ENCODE measurements around the gene FBXL20. TPM values are rescaled to one million over a fixed set of nuclear protein-coding genes. Genes with fewer than 3 reads are reported as not detected.
A peak's percentile ranks its signal among the peaks of the same experiment; 100 is the strongest.

FBXL20 gene
- total and polyA plus RNA-seq, 9 of the 15 experiments (the other 6 are each of a cell fraction or from before 2014, with no cell fraction given): 1.8 to 15.1 (median 5.6) TPM

- peak; percentile 76; the same call in 1 of the 2 replicates for TF ChIP-seq GATA2 (CRISPR knock-in tag; IDR thresholded peaks at IDR 0.05)
- TF ChIP-seq ARID2 (IDR thresholded peaks at IDR 0.05): peak; percentile 49; the same call in 1 of the 2 replicates
- TF ChIP-seq ZNF165 (CRISPR knock-in tag; IDR thresholded peaks at IDR 0.05; ENCODE audit: borderline replicate concordance): no peak
- no peak for TF ChIP-seq MECOM (CRISPR knock-in tag; IDR thresholded peaks at IDR 0.05)
- no peak for TF ChIP-seq ZFP1 (CRISPR knock-in tag; IDR thresholded peaks at IDR 0.05)
- peak; percentile 62; the same call in 1 of the 2 replicates for TF ChIP-seq XRCC5 (IDR thresholded peaks at IDR 0.05; ENCODE audit: low read depth, low read length)
- TF ChIP-seq, protein P1, sequence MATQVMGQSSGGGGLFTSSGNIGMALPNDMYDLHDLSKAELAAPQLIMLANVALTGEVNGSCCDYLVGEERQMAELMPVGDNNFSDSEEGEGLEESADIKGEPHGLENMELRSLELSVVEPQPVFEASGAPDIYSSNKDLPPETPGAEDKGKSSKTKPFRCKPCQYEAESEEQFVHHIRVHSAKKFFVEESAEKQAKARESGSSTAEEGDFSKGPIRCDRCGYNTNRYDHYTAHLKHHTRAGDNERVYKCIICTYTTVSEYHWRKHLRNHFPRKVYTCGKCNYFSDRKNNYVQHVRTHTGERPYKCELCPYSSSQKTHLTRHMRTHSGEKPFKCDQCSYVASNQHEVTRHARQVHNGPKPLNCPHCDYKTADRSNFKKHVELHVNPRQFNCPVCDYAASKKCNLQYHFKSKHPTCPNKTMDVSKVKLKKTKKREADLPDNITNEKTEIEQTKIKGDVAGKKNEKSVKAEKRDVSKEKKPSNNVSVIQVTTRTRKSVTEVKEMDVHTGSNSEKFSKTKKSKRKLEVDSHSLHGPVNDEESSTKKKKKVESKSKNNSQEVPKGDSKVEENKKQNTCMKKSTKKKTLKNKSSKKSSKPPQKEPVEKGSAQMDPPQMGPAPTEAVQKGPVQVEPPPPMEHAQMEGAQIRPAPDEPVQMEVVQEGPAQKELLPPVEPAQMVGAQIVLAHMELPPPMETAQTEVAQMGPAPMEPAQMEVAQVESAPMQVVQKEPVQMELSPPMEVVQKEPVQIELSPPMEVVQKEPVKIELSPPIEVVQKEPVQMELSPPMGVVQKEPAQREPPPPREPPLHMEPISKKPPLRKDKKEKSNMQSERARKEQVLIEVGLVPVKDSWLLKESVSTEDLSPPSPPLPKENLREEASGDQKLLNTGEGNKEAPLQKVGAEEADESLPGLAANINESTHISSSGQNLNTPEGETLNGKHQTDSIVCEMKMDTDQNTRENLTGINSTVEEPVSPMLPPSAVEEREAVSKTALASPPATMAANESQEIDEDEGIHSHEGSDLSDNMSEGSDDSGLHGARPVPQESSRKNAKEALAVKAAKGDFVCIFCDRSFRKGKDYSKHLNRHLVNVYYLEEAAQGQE (IDR thresholded peaks at IDR 0.05; ENCODE audit: borderline replicate concordance): peak; percentile 74; the same call in 1 of the 2 replicates
- TF ChIP-seq, protein P1 (CRISPR knock-in tag; IDR thresholded peaks at IDR 0.05; ENCODE audit: low read depth): no peak
- TF ChIP-seq JUND (IDR thresholded peaks at IDR 0.05; ENCODE audit: borderline replicate concordance, low read depth, low read length): peak; percentile 37; the same call in 1 of the 2 replicates
- TF ChIP-seq JUND (tag; IDR thresholded peaks at IDR 0.05; ENCODE audit: borderline replicate concordance, low read depth, low read length): no peak
- TF ChIP-seq SMC3 (conservative IDR thresholded peaks at IDR 0.05; ENCODE audit: insufficient read depth, low read depth, low read length): peak; percentile 90
- TF ChIP-seq CTBP1 (IDR thresholded peaks at IDR 0.05; ENCODE audit: borderline replicate concordance): peak; percentile 60; the same call in 1 of the 2 replicates
- no peak for TF ChIP-seq MAFK (IDR thresholded peaks at IDR 0.05; ENCODE audit: low read length)
- TF ChIP-seq CEBPG (CRISPR knock-in tag; IDR thresholded peaks at IDR 0.05): peak; percentile 43; the same call in 1 of the 2 replicates
- 0 out of 4 replicates have a peak, but pooled peaks of 1 of the 2 experiments have one; percentile 10 for TF ChIP-seq CEBPG (tag; conservative IDR thresholded peaks at IDR 0.05 in 1 of 2, IDR thresholded peaks at IDR 0.05 in 1 of 2)
- peak; percentile 83; the same call in 1 of the 2 replicates for TF ChIP-seq ARID3A (IDR thresholded peaks at IDR 0.05; ENCODE audit: borderline replicate concordance, low read depth, low read length)
- TF ChIP-seq TCFL5 (CRISPR knock-in tag; conservative IDR thresholded peaks at IDR 0.05): no peak
- no peak for TF ChIP-seq PHF20 (IDR thresholded peaks at IDR 0.05; ENCODE audit: partially characterized antibody)
Observed at GRCh38 chr17:39244600-39245570, 156.5 kb downstream of the FBXL20 start (continued).
